OCI-LY7 (cell line): ENCODE results near the gene GLIS1.

Source experiments
- EZH2phosphoT487 ChIP-seq: fragments of 200-600 bp; sonication (generic); IDR thresholded peaks from 2 replicates; pipeline ENCODE4 v1.6.1; 2018; ENCODE audit warnings: low read depth, borderline replicate concordance, mild to moderate bottlenecking, mixed run types, antibody characterized with exemption, low read length, moderate library complexity, mixed read lengths
- TF ChIP-seq, protein P1 (sequence below): fragments of 200-600 bp; sonication (generic); conservative IDR thresholded peaks from 2 replicates; pipeline ENCODE4 v1.5.1; 2014; ENCODE audit warnings: mild to moderate bottlenecking, antibody characterized with exemption, low read length, moderate library complexity, mixed read lengths

DNA sequence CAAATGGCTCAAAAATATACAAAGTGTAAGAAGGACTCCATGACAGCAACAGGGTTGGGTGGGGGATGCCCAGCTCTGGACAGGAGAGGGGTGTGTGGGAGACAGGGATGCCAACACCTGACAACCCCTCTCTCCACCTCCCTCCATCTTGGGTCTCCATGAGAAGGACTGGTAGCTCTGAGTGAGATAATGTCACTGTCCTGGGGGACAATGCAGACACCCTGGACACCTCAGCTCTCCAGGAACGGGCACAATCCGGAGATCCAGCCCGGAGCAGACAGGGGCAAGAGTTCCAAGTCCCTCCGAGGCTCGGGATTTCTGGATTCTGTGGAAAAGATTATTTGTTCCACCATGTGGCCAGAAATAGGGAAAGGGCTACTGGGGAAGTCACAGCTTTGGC lies 122.5 kb downstream of the GLIS1 start:
- TF ChIP-seq, protein P1, sequence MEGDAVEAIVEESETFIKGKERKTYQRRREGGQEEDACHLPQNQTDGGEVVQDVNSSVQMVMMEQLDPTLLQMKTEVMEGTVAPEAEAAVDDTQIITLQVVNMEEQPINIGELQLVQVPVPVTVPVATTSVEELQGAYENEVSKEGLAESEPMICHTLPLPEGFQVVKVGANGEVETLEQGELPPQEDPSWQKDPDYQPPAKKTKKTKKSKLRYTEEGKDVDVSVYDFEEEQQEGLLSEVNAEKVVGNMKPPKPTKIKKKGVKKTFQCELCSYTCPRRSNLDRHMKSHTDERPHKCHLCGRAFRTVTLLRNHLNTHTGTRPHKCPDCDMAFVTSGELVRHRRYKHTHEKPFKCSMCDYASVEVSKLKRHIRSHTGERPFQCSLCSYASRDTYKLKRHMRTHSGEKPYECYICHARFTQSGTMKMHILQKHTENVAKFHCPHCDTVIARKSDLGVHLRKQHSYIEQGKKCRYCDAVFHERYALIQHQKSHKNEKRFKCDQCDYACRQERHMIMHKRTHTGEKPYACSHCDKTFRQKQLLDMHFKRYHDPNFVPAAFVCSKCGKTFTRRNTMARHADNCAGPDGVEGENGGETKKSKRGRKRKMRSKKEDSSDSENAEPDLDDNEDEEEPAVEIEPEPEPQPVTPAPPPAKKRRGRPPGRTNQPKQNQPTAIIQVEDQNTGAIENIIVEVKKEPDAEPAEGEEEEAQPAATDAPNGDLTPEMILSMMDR: no peak
- TF ChIP-seq EZH2phosphoT487: no peak
